Erythroblast (primary cell): ENCODE measurements around the gene AKAP4.

Experiments
- DNase-seq, 2 experiments: peaks; one replicate each; lab custom pipeline; 2025; lab: John Stamatoyannopoulos, UW
- GATA1 ChIP-seq: IDR thresholded peaks from 2 replicates; pipeline ENCODE4 v1.6.1; 2011; ENCODE audit warnings: low read depth, mild to moderate bottlenecking, control low read depth, low read length, moderate library complexity
- POLR2A ChIP-seq: IDR thresholded peaks from 2 replicates; pipeline ENCODE4 v1.6.1; 2011; ENCODE audit warnings: mild to moderate bottlenecking, low read length

Gene AKAP4

GRCh38 chrX:50200907-50201306 lies at the start of gene AKAP4:
Gene AKAP4 (minus strand): TSS chrX:50201007. CDS start chrX:50200889, 118 bp downstream.
- no peak for DNase-seq
- TF ChIP-seq POLR2A = no peak
- TF ChIP-seq GATA1 = no peak

GRCh38 chrX:50211510-50211909 lies 10.7 kb upstream of the AKAP4 start:
- TF ChIP-seq GATA1 (no peak), POLR2A (no peak)
- DNase-seq = peak; percentile 2 to 33

GRCh38 chrX:50206753-50207152 lies 5.9 kb upstream of the AKAP4 start:
- TF ChIP-seq POLR2A (no peak), GATA1 (no peak)
- DNase-seq = peak in 1 of 2 experiments; percentile 1

- peak; percentile 84 to 85 for DNase-seq
- TF ChIP-seq POLR2A = peak; percentile 19
- no peak for TF ChIP-seq GATA1
Observed at GRCh38 chrX:50204364-50204899, 3.6 kb upstream of the AKAP4 start, which contains the start of gene CCNB3. Gene CCNB3 (plus strand): TSS chrX:50204765. CDS start chrX:50285164, 80,399 bp downstream.

GRCh38 chrX:50202539-50202938 lies 1.7 kb upstream of the AKAP4 start:
- TF ChIP-seq GATA1 = no peak
- TF ChIP-seq POLR2A = no peak
- no peak for DNase-seq

GRCh38 chrX:50198348-50198747 lies 2.5 kb downstream of the AKAP4 start:
- peak; percentile 84 to 92 for DNase-seq
- TF ChIP-seq POLR2A (no peak), GATA1 (no peak)

- TF ChIP-seq GATA1 = no peak
- TF ChIP-seq POLR2A = no peak
- DNase-seq = no peak
Observed at GRCh38 chrX:50188859-50189600, 11.8 kb downstream of the AKAP4 start.

- DNase-seq = peak; percentile 3 to 7
- no peak for TF ChIP-seq GATA1
- no peak for TF ChIP-seq POLR2A
Observed at GRCh38 chrX:50183891-50184290, 16.9 kb downstream of the AKAP4 start.

- DNase-seq = peak; percentile 1 to 3
- TF ChIP-seq GATA1 = no peak
- TF ChIP-seq POLR2A = no peak
Observed at GRCh38 chrX:50180073-50180940, 20.5 kb downstream of the AKAP4 start.

- no peak for DNase-seq
- TF ChIP-seq GATA1 = no peak
- TF ChIP-seq POLR2A = no peak
Observed at GRCh38 chrX:50169717-50170116, 31.1 kb downstream of the AKAP4 start.

GRCh38 chrX:50168241-50168687 lies 32.5 kb downstream of the AKAP4 start:
- peak in 1 of 2 experiments; percentile 40 for DNase-seq

GRCh38 chrX:50167366-50167765 lies 33.4 kb downstream of the AKAP4 start:
- no peak for DNase-seq
- TF ChIP-seq POLR2A = no peak
- TF ChIP-seq GATA1 = no peak

More at GRCh38 chrX:50168241-50168687, 32.5 kb downstream of the AKAP4 start:
- TF ChIP-seq GATA1 (no peak), POLR2A (no peak)

GRCh38 chrX:50165727-50166126 lies 35.1 kb downstream of the AKAP4 start:
- DNase-seq = no peak
- TF ChIP-seq POLR2A (no peak), GATA1 (no peak)
